ENCODE data around the gene DNMBP.
"Not testable (repeated sequence)": the region's sequence is repeated elsewhere in the genome, so short reads cannot be mapped to it uniquely, and the experiment has no call there.

DNMBP gene

GRCh38 chr10:99860466-99860865, 149.3 kb downstream of the DNMBP start:
- no peak for DNase-seq (ENCODE audit: low read depth)

GRCh38 chr10:99859585-99859984, 150.2 kb downstream of the DNMBP start:
- no peak for DNase-seq (ENCODE audit: low read depth)

- no peak for DNase-seq (ENCODE audit: low read depth)
Observed at GRCh38 chr10:99858849-99859248, 150.9 kb downstream of the DNMBP start.

GRCh38 chr10:99855479-99856071, 154.2 kb downstream of the DNMBP start:
- DNase-seq (ENCODE audit: low read depth), result no peak

GRCh38 chr10:99854860-99855259, 154.9 kb downstream of the DNMBP start:
- peak; percentile 73 for DNase-seq (ENCODE audit: low read depth)

GRCh38 chr10:99853655-99854054, 156.1 kb downstream of the DNMBP start:
- DNase-seq (ENCODE audit: low read depth), result no peak

GRCh38 chr10:99852481-99853213, 157.1 kb downstream of the DNMBP start:
- peak; percentile 69 for DNase-seq (ENCODE audit: low read depth)

GRCh38 chr10:99851825-99852224, 157.9 kb downstream of the DNMBP start:
- DNase-seq (ENCODE audit: low read depth), result no peak

GRCh38 chr10:99850767-99851340, 158.9 kb downstream of the DNMBP start:
- no peak for DNase-seq (ENCODE audit: low read depth)

GRCh38 chr10:99850021-99850766, 159.6 kb downstream of the DNMBP start:
- no peak for DNase-seq (ENCODE audit: low read depth)

- DNase-seq (ENCODE audit: low read depth), result no peak
Observed at GRCh38 chr10:99849536-99849935, 160.2 kb downstream of the DNMBP start.

GRCh38 chr10:99849057-99849456, 160.7 kb downstream of the DNMBP start:
- DNase-seq (ENCODE audit: low read depth), result no peak

- peak; percentile 95 for DNase-seq (ENCODE audit: low read depth)
Observed at GRCh38 chr10:99845837-99846382, 163.8 kb downstream of the DNMBP start.

- DNase-seq (ENCODE audit: low read depth), result no peak
Observed at GRCh38 chr10:99844433-99844955, 165.3 kb downstream of the DNMBP start.

GRCh38 chr10:99843310-99843709, 166.4 kb downstream of the DNMBP start:
- DNase-seq (ENCODE audit: low read depth), result no peak

GRCh38 chr10:99841746-99842145, 168.0 kb downstream of the DNMBP start:
- no peak for DNase-seq (ENCODE audit: low read depth)

- not testable (repeated sequence) for DNase-seq (ENCODE audit: low read depth)
Observed at GRCh38 chr10:99840859-99841258, 168.9 kb downstream of the DNMBP start.

- DNase-seq (ENCODE audit: low read depth), result no peak
Observed at GRCh38 chr10:99836711-99837110, 173.0 kb downstream of the DNMBP start.

GRCh38 chr10:99835947-99836346, 173.8 kb downstream of the DNMBP start:
- DNase-seq (ENCODE audit: low read depth), result no peak

GRCh38 chr10:99834410-99834809, 175.3 kb downstream of the DNMBP start:
- DNase-seq (ENCODE audit: low read depth), result peak; percentile 86

GRCh38 chr10:99832439-99832838, 177.3 kb downstream of the DNMBP start:
- DNase-seq (ENCODE audit: low read depth), result peak; percentile 46

GRCh38 chr10:99828464-99828863, 181.3 kb downstream of the DNMBP start:
- DNase-seq (ENCODE audit: low read depth), result no peak

Measured in amniotic epithelial cell (primary cell).